ENCODE data around the gene HSPB3.
"Not testable (repeated sequence)": the region's sequence is repeated elsewhere in the genome, so short reads cannot be mapped to it uniquely, and the experiment has no call there.

Gene HSPB3

DNA sequence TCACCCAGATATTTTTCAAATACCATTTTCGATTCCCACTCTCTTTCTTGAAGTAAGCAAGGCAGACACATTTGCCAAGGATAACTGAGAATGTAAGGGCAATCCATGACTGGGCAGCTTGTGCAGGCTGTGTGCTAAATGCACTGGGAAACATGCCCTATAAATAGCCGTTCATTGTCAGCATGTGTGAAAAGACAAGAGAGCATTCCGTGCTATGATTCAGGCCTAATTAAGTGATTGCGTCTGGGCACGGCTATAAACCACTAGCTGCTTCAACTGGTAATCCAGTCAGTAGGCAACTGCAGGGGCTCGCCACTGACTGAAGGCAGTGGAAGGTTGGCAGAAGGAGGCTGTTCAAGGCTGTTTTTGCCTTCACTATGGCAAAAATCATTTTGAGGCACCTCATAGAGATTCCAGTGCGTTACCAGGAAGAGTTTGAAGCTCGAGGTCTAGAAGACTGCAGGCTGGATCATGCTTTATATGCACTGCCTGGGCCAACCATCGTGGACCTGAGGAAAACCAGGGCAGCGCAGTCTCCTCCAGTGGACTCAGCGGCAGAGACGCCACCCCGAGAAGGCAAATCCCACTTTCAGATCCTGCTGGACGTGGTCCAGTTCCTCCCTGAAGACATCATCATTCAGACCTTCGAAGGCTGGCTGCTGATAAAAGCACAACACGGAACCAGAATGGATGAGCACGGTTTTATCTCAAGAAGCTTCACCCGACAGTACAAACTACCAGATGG lies at the start of gene HSPB3:
Gene HSPB3, plus strand, starts transcription at position 287 of the 745 bp plus-strand sequence. Its CDS starts 91 bp downstream, at position 378.
- DNase-seq (ENCODE audit: low read depth in 2 of 2), result no peak

DNA sequence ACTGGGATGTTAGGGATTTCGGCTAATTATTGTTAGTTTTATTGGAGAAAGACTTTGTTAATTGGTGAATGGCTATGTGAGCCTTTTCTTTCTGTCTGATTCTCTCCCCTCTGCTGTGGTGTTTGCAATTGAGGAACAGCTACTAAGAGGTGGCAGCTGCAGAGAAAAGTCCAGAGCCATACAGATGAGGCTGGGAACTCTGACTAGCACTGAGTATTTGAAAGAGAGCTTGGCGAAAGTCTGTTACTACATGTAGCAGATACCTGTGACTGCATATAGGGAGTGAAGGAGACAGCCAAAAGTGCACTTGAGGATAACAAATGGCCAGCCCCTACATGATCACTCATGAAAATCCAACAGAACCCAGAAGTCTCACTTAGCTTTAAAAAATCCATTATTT lies 44.3 kb upstream of the HSPB3 start:
- no peak for DNase-seq (ENCODE audit: low read depth in 2 of 2)

GRCh38 chr5:54412913-54413312 lies 42.6 kb upstream of the HSPB3 start:
- no peak for DNase-seq (ENCODE audit: low read depth in 2 of 2)

- DNase-seq (ENCODE audit: low read depth in 2 of 2), result no peak
These were observed 40.4 kb upstream of the HSPB3 start for GRCh38 chr5:54415147-54415546.

GRCh38 chr5:54415896-54416601 lies 39.5 kb upstream of the HSPB3 start:
- DNase-seq (ENCODE audit: low read depth in 2 of 2), result no peak

- DNase-seq (ENCODE audit: low read depth in 2 of 2), result not testable (repeated sequence)
These were observed 35.7 kb upstream of the HSPB3 start for GRCh38 chr5:54419573-54420423.

- DNase-seq (ENCODE audit: low read depth in 2 of 2), result not testable (repeated sequence)
These were observed 35.0 kb upstream of the HSPB3 start for GRCh38 chr5:54420511-54420910.

- no peak for DNase-seq (ENCODE audit: low read depth in 2 of 2)
These were observed 33.5 kb upstream of the HSPB3 start for GRCh38 chr5:54421976-54422375.

DNA sequence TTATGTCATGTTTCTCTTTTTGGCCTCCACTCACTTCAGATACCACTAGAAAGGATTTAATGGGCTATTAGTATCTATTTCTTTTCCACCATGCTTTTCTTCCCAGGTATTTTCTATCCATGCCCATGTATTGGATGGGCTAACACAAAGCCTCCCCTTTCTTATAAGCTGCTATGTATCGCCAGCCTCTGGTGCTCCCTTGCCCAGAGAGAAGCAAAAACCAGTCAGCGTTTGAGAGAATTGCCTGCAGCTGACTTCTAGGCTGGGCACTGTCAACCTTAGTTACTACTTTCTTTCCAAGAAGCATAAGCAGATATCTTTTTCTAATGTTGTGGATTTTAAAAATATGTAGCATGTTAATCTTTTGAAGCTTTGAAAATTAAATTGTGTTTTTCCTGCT lies 30.2 kb upstream of the HSPB3 start:
- no peak for DNase-seq (ENCODE audit: low read depth in 2 of 2)

DNA sequence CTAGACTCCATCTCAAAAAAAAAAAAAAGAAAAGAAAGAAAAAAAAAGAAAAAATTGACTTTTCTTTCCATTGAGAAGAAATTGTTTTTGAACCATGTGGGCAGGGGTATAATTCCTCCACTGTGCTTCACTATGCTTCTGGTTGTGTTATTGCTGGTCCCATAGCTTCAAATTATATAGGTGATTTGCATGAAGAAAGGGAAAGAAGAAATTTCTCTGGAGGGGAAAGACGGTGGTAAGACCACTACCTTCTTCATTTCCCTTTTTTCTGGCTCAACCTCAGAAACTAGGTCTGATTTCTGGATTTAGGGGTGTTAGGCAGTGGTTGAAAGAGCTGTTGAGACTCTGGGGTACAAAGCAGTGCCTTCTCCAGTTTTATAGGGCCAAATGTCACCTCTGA lies 29.3 kb upstream of the HSPB3 start:
- DNase-seq (ENCODE audit: low read depth in 2 of 2), result no peak

GRCh38 chr5:54434650-54435049 lies 20.8 kb upstream of the HSPB3 start:
- not testable (repeated sequence) for DNase-seq (ENCODE audit: low read depth in 2 of 2)

GRCh38 chr5:54438620-54439389 lies 16.7 kb upstream of the HSPB3 start:
- DNase-seq (ENCODE audit: low read depth in 2 of 2), result no peak

DNA sequence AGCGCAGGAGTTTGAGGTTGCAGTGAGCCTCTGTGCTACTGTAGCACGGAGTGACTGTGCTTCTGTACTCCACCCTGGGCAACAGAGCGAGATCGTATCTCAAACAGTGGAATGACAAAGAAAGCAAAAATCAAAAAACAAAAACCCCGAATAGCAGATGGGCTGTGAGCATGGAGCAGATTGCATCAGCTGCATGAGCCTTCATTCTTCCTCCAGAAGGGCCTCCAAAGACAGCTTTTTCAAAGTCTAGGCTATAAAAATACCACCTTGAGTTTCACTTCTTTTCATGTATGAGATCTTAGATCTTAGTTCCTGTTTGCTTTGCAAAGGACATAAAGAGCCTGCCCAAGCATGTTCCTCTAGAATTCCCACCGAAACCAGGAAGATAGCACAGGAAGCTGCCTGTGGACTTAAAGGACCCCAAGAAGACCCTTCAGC lies 15.0 kb upstream of the HSPB3 start:
- no peak for DNase-seq (ENCODE audit: low read depth in 2 of 2)

- DNase-seq (ENCODE audit: low read depth in 2 of 2), result no peak
These were observed 13.2 kb upstream of the HSPB3 start for GRCh38 chr5:54442271-54442670.

GRCh38 chr5:54443270-54443669 lies 12.2 kb upstream of the HSPB3 start:
- DNase-seq (ENCODE audit: low read depth in 2 of 2), result no peak

- DNase-seq (ENCODE audit: low read depth in 2 of 2), result no peak
These were observed 9.7 kb upstream of the HSPB3 start for GRCh38 chr5:54445691-54446378.

DNA sequence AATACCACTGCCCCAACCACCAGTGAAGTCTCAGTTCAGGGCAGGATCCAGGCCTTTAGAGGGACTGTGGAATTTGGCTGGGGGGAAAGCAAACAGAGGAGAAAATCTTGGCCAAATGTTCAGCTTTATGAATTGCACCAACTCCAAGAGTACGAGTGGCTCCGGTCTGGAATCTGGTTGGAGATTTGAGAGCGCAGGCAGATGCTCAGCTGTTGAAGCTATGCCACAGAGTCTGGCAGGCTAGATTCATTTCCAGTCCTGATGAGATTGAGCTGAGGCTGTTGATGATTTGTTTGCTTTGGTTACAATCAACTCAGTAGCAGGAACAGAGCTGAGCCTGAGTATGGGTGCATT lies 9.1 kb upstream of the HSPB3 start:
- DNase-seq (ENCODE audit: low read depth in 2 of 2), result no peak

DNA sequence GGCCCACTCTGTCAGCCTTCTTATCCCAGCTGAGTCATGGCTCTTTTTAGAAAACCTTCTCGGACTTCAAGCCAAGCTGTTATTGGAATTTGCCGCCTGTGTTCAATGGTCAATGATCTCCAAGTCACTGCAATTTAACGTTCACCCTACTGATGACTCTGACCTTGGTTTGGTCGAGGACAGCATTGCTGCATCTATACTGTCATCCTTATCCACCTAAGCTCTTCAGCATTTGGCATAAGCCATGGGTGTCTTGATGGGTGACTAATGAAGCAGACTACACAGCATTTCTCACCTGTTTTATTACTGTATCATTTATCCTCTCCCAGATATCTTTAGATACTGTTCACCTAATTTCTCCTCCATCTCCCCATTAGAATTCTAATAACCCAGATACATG lies 5.6 kb upstream of the HSPB3 start:
- no peak for DNase-seq (ENCODE audit: low read depth in 2 of 2)

GRCh38 chr5:54450542-54450941 lies 5.0 kb upstream of the HSPB3 start:
- no peak for DNase-seq (ENCODE audit: low read depth in 2 of 2)

DNA sequence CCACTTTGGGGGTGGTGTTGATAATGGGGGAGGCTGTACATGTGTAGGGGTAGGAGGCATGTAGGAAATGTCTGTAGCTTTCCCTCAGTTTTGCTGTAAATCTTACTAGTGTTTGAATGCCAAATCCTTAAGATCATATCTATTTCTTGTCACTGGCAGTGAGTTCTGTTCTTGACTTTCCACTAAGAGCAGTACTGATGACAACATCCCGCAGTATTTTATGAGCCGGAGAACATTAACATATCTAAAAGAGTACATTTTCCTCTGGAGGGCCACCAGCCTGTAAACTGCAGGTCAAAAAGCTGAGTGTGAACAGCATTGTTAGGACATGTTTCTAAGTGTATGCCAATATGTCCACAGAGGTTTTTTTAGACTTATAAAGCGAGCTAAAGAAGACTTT lies 2.5 kb upstream of the HSPB3 start:
- DNase-seq (ENCODE audit: low read depth in 2 of 2), result no peak

GRCh38 chr5:54454602-54455001 lies 897 bp upstream of the HSPB3 start:
- DNase-seq (ENCODE audit: low read depth in 2 of 2), result no peak
